Inflammatory macrophage treated with lipopolysaccharide for 1 hour (primary cell): Measurements from ENCODE around the gene AKAP8L.

Experiments
- DNase-seq, 2 donors: peaks; one replicate each; pipeline ENCODE4 v3.0.0-alpha.2; 2020 to 2022

AKAP8L gene

DNA sequence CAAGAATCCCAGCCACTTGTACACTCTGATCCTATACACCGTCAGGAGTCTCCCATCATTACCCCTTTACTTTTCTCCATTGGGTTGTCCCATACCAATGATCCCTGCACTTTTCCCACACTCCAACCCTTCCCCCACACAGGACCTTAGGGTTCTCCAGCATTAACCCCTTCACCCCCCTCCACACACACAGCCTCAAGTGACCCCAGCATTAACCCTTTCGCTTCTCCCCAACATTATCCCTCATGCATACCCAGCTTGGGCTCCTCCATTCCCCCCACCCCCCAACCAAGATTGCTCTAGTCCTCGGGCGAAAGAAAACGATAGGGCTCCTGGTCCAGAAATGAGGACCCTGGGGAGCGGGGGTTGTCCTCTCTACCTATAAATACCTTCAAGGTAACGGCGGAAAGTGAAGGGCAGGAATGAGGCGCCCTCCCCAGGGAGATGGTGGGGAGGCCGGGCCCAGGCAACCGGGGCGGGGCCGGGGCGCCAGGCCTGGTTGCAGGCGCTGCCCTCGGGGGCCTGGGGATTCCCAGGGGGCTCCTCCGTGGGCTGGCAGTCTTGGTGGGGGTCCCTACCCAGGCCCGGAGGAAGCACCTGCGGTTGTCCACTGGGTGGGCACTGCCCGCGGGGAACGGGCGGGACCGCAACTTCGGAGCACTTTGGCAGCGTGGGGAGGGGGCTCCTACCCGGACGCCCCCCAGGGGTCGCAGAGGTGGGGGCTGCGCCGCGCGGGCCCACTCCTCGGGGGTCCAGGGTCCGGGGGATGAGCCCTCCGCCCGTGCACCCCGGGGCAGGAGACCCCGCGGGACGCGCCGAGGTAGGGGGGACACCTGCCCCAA is 30.2 kb upstream of the AKAP8L start:
- DNase-seq: no peak

DNA sequence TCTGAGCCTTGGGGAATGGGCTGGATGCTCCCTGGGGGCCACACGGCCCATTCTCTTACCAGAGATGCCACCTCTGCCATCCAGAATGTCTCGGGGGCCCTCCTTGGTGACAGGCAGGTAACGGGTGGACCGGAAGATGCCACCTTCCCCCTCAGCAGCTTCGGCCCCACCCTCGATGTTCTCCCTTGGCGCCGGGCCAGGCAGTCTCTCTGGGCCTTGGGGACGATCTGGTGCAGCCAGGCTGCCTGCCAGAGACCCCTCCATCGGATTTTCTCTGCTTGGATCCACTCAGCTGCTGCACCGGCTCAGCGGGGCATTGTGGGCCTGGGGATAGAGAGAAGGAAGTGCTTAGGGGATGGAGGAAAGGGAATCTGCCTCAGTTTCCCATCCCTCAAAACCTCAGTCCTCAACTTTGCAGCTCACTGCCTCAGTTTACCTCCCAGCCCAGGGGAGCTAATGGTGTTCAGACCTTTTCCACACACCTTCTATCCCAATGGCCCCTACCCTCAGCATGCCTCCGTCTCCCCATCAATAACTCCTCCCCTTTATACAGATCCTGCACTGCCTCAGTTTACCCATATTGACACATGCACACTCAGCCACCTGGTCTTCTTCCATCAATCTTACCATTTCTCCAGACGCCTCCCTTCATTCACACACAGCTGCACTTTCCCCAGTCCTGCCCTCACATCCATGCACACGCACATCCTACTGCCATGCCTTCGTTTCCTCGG is 29.4 kb upstream of the AKAP8L start:
- no peak for DNase-seq

DNA sequence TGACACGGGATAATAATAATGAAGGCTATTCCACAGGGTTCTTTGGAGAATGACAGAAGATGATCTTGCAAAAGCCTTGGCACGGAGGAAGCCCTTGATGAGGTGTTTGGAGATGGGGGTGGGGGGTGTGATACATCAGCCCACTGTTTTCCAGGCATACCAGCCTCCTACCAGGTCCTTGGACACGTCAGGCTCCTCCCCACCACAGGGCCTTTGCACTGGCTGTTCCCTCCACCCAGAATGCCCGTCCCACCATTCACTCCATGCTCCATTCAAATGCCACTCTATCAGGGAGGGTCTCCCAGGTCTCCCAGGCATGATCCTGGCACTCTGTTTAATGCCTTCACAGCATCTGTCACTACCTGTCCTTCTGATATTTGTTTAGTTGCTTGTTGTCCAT is 28.3 kb upstream of the AKAP8L start:
- no peak for DNase-seq

DNA sequence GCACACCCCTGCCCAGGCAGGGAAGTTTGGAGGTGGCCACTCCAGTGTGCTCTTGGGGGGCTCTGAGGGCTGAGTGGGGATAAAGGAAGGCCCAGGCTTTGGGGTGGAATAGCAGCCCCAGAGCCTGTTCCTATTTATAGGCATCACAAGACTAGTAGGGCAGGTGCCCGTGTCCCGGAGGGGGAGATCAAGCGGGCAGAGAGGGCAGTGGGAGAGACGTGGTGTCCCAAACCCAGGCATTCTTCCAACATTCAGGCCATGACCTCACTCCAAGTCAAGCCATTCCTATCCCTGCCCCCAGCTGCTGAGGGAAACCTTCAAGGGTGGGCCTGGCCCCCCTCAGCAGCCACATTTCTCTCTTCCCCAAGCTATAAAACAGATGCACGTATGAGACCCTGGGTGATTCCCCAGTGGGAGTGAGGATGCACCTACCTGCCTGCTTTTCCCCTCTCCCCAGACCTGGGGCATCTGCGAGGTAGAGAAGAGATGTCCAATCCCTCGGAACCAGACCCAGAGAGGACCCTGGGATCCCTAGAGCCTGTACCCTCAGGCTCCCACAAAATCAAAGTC is 27.1 kb upstream of the AKAP8L start:
- DNase-seq: no peak

DNA sequence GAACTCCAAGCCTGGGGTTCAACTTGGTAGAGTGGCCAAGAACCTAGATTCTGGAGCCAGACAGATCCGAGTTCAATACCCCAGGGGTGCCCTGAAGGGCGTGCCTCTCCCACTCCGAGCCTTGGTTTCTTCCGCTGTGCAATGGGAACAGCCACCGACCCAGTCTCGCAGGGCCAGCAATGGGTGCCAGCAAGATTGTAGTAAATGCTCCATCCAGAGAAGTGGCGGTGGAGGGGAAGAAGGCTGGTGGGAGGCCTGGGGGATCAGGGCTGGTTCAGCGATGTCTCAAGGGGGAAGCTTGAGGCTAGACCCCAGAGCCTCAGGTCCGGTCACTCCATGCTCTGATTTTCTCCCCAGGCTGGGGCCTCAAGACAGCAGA is 26.4 kb upstream of the AKAP8L start:
- DNase-seq: no peak

DNA sequence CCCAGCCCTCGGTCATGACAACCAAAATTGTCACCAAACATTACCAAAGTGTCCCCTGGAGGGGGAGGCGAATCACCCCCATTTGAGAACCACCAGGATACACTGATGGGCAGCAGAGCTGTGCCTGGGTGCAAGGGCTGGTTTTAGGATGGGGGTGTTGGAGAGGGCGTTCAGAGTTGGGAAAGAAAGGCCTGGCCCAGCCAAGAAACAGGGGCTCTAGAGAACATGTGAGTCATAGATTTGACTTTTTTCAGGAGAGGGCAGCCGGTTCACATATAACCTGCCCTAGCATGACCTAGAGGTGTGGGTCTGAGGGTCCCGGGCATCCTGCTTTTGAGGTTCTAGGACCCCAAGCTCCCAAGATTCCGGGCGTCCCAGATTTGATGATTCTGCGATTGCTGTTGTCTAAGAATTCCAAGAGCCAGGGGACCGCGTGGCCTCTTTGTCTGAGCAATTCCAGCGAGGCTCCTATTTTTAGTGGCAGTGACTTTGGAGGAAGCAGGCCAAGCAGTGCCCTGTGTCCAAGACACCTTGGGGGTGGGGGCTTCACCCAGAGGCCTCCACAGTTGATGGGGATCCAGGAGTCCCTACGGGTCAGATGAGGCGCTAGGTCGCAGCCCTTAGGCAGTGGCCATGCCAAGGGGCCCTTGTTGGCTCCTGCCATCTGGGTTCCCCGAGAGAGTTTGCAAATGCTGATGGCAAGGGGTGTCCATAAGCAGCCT is 25.9 kb upstream of the AKAP8L start:
- DNase-seq: no peak

DNA sequence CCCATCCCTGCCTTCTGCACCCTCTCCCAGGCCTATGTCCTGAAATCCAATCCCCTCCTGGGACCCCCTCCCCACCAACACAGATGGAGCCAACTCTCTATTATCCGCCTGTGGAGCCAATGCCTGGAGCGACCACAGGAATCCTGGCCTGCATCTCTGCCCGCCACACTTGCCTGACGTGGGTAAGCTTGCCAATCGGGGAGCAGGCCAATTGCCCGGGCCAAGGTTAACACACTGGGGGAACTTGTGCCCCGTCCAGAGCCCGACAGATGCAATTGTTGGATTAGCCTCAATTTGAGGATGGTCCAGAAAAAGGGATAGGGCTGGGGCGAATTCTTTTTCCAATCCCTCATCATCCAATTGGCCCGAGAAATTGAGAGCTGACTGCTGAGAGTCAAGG is 25.1 kb upstream of the AKAP8L start:
- no peak for DNase-seq

DNA sequence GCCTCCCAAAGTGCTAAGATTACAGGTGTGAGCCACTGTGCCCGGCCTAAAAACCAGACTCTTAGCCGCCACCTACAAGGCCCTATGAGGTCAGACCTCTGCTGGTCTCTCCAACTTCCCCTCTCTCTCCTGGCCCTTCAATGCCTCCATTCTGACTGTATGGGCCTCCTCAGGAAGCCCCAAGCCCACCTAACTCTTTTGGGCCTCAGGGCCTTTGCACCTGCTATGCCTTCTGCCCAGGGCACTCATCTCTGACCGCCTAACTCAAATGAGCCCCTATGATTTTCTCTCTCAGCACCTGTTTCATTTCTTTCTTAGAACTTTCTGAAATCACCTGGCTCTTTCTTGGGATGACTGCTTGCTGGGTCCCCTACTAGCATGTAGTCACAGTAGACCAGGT is 24.5 kb upstream of the AKAP8L start:
- no peak for DNase-seq

DNA sequence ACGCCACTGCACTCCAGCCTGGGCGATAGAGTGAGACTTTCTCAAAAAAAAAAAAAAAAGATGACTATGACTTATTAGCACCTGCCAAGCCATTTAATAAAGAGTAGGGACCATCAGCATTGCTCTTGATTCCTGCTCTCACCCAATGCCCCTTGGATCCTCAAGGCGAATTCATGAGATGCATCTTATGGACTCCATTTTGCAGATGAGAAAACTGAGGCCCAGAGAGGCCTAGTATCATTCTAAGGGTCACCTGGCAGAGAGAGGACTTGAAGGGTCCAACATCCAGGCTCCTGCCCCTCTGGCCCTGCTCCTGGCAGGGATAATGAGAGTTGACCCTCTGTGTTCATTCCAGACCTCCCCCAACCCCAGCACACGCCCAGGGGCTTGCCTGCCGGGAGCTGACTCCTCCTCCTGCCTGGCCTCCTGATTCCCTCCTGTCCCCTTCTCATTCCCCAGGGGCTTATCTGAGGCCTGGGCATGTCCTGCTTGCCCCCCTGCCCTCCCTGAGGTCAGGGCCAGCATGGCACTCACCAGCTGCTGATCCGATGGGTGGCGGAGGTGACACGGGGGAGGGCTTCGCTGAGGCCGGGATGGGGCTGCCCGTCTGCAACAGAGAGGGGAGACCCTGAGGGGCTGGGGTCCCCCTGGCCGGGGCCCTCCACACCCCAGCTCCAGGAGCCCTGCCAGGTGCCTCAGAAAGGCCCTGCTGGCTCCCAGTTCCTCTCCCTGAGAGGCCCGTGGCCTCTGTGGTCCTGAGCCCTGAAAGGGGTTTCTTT is 23.5 kb upstream of the AKAP8L start:
- no peak for DNase-seq

DNA sequence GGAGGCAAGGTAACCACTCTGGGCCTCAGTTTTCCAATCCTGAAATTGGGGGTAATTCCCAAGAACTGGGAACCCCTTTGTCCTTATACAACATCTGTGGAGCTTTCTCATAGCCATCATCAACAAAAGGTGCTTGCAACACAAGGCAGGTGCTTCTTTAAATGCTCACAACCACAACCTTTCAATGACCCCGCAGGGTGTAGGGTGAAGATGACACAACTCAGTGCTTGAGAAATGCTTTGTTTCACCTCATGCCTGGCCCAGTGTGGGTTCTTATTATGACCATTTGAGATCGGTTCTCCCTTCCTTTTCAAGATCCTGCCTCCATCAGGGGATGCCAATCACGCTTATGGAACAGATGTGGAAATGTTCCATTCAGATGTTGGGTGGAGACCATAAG is 22.5 kb upstream of the AKAP8L start:
- no peak for DNase-seq

DNA sequence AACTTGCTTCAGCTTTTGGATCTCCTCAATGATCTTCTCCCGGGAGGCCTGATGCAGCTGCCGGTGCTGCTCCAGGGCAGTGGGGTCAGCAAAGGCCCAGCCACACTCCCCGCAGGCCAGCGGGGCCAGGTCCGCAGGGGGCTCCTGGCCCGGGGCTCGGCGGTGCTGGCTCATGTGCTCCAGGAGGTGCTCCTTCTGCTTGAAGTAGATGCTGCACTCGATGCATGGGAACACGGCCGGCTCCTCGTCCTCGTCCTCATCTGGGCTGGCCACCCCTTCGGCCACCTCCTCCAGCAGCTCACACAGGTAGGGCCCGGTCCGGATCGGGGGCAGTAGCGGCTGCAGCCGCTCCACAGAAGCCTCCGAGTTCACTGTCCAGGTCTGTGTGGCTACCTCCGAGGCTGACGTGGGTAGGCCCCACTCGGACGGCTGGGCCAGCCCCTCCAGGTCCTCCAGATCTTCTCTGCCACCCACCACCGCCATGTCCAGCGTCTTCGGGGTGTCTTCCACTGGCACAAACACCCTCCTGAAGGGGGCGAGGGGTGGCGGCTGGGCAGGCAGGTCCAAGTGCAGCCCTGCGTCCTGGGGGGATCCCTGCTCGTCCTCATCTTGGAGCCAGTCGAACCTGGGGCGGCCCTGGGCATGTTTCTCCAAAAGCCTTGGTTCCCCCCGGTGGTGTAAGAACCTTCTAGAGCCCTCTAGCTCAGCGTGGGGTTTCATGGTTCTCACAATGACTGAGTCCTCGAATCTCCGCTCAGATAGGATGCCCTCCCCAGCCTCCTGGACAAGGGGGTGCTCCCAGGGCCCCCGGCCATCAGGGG is 21.2 kb upstream of the AKAP8L start:
- DNase-seq: no peak

DNA sequence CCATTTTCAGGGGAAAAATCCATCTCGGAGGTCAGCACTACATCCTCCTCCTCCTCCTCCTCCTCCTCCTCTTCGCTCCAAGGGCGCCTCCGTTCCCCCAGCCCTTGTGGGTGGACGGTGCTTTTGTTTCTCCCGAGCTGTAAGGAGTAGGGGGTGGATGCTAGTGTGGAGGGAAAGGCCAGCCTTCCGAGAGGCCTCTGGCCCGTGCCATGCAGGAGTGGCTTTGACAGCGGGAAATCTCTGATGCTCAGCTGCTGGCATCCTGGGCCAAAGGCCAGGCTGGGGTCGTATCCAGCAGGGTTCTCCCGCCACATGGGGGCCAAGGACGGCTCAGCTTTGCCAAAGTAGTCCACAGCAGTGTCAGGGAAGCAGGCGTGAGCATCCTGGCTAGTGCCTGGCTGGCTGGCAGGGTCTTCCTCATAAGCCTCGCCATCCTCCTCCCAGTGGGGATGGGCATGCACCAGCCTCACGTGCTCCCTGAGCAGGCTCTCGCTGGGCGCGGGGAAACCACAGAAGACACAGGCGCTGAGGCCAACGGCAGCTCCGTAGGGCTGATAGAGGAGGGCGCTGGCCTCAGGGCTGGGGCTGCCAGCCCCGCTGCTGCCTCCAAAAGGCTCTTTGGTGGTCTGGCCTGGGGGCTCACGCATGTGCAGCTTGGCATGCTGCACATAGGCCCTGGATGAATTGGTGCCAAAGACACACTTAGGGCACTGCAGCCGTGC is 20.5 kb upstream of the AKAP8L start:
- no peak for DNase-seq

DNA sequence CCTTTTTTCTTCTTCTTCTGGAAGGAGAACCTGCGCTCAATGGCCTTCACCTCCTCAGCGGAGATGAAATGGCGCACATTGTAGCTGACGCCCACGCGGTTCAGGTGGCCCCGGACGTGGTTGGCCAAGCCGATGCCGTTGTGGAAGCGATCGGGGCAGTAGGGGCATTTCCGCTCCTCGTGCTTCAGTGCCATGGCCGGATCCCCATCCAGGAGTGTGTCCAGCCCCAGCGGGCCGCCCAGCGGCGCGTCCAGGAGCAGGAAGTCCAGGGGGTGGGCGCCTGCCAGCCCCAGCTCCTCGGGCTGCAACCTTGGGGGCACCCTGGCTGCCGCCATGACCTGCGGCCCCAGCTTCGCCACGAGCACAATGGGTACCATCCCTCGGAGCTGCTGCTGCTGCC is 19.8 kb upstream of the AKAP8L start:
- DNase-seq: no peak

DNA sequence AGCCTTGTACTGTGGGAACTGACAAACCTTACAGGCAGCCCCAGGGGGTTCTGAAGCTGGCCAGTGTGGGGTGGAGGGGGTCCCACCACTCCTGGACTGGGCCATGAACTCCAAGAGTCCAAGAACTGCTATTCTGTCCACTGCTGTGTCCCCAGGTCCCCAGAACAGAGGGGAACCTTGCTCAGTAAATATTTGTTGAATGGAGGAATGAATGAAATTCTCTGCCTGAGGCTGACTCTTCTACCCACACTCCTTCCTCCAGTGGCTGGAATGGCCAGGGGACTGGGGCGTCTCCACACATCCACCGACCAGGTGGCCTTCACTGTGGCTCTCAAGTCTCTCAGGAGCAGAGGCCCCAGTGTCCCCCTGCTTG is 19.3 kb upstream of the AKAP8L start:
- DNase-seq: no peak

DNA sequence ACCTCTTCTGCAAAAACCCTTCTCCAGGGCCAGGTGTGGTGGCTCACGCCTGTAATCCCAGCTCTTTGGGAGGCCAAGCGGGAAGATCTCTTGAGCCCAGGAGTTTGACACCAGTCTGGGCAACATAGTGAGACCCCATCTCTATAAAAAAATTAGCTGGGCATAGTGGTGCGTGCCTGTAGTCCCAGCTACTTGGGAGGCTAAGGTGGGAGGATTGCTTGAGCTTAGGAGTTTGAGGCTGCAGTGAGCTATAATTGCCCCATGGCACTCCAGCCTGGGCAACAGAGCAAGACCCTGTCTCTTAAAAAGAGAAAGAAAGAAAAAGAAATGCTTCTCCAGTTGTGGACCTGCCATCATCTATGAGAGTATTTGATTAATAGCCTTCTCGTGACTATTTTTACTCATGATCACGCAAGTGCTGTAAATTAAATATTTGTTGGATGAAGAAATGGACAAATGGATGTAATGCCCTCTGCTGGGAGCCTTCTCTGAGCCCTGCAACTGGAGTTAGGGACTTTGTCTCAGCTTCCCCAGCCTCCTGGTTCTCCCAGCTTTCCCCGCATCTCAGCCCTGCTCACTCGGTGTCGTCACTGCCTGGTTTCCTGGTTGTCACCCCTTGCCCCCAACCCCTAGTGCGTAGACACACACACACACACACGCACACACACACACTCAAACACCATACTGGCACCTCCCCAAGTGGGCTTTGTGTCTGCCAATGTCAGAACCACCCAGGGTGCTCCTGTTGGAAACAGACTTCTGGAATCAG is 18.8 kb upstream of the AKAP8L start:
- no peak for DNase-seq

DNA sequence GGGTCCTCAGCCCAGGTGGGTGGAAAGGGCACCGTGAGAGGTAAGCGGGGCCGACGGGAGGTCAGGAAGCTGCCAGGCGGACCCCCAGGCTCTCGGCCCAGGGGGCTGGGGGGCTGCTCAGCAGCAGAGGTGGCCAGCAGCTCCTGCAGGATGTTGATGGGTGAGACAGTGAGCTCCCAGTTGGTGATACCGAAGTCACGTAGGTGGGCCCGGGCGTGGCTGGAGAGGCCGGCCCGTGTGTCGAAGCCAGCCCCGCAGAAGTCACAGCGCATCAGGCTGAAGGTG is 18.0 kb upstream of the AKAP8L start:
- DNase-seq: no peak

DNA sequence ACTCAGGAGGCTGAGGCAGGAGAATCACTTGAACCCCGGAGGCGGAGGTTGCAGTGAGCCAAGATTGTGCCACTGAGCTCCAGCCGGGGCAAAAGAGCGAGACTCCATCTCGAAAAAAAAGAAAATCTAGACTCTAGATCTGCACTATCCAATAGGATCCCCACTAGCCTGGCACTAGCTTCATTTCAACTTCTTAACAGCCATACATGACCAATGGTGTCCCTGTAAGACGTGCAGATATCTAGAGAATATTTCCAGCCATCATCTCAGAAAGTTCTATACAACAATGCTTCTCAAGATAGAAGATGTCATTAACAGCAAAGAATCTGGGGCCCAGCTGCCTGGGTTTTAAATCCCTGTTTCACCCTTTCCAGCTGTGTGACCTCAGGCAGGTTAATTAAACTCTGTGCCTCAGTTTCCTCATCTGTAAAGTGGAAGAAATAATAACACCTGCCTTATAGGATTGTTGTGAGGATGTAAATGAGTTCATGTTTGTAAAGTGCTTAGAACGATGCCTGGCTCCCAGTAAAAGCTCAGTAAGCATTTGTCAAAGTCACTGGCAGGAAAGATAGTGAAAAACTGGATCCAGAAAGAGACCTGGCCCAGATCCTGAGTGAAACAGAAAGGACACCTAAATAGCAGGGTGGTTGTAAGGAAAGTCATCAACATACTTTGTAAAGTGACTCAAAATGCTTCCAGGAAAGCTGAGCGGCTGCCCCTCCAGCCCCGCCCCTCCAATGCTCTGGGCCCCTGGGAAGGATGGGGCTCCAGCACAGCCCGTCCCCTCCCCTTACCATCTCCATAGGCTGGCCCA is 17.4 kb upstream of the AKAP8L start:
- no peak for DNase-seq

DNA sequence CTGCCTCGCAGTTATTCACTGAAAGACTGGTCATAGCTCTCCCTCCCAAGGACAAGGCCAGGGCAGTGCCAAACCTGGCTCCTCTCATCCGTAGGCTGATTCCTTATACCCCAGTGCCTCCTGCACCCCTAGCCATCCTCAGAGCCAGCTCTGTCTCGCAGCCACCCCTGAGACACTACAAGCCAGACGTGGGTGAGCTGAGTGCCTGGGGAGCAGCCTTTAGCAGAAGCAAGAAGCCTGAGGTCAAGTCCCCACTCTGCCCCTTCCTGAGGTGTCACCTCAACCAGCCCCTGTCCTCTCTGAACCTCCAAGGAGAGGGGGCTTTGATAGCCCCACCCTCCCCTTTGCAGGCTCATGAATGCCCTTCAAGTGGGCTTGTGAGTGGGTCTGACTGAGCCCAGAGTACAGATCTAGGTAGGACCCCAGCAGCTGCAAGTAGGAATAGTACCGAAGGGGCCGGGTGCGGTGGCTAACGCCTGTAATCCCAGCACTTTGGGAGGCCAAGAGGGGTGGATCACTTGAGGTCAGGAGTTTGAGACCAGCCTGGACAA is 14.8 kb upstream of the AKAP8L start:
- no peak for DNase-seq
